Measurements from ENCODE around the gene TPTE.
"Not testable (repeated sequence)": the region's sequence is repeated elsewhere in the genome, so short reads cannot be mapped to it uniquely, and the experiment has no call there.

The TPTE gene

DNA sequence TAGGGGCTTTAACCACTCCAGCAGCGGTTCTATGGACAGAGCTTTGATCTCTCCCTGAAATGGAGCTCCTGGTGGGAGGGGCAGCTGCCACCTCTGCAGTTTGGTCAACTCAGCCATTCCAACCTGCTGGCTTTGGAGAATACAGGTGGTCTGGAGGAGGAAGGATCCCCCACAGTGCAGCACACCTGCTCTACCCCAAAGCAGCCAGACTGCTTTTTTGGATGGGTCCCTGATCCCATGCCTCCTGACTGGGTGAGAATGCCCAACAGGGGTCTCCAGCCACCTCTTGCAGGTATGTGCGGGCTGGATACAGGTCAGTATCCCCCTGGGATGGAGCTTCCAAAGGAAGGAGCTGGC lies 53.9 kb downstream of the TPTE start:
- DNase-seq (ENCODE audit: insufficient read length, low spot score) (no peak), FAIRE-seq (no peak)
- TF ChIP-seq, protein P1, sequence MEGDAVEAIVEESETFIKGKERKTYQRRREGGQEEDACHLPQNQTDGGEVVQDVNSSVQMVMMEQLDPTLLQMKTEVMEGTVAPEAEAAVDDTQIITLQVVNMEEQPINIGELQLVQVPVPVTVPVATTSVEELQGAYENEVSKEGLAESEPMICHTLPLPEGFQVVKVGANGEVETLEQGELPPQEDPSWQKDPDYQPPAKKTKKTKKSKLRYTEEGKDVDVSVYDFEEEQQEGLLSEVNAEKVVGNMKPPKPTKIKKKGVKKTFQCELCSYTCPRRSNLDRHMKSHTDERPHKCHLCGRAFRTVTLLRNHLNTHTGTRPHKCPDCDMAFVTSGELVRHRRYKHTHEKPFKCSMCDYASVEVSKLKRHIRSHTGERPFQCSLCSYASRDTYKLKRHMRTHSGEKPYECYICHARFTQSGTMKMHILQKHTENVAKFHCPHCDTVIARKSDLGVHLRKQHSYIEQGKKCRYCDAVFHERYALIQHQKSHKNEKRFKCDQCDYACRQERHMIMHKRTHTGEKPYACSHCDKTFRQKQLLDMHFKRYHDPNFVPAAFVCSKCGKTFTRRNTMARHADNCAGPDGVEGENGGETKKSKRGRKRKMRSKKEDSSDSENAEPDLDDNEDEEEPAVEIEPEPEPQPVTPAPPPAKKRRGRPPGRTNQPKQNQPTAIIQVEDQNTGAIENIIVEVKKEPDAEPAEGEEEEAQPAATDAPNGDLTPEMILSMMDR (IDR thresholded peaks at IDR 0.05; ENCODE audit: insufficient read depth, missing control alignments) = no peak

DNA sequence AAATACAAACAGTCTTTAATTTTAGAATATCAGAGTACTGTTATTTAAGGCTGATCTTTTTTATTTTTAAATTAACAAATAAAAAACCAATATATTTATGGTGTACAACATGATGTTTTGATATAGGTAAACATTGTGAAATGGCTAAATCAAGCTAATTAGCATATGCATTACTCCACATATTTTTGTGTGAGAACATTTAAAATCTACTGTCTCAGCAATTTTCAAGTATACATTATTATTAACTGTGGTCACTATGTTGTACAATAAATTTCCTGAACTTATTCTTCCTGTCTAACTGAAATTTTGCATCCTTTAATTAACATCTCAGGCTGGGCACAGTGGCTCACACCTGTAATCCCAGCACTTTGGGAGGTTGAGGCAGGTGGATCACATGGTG lies 57.5 kb downstream of the TPTE start:
- DNase-seq (ENCODE audit: insufficient read length, low spot score); FAIRE-seq: not testable (repeated sequence)

DNA sequence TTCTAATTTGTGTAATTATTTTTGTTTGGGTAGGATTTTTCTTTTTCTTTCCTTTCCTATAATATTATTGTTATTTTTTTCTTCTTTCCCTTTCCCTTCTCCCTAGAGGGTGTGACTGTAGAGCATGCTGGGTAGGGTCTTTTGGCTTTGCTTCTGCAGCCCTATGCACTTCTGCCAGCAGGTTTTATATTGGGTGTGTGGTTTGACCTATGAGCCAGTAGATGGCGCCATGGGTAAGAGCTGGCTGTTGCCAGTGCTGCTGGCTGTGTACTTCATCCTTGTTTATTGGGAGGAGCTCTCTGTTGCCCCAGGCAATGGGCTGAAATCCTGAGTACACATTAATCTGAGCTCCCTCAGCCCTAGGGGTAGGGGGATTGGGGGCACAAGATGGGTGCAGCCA lies 67.7 kb downstream of the TPTE start:
- not testable (repeated sequence) for FAIRE-seq; DNase-seq (ENCODE audit: insufficient read length, low spot score)

DNA sequence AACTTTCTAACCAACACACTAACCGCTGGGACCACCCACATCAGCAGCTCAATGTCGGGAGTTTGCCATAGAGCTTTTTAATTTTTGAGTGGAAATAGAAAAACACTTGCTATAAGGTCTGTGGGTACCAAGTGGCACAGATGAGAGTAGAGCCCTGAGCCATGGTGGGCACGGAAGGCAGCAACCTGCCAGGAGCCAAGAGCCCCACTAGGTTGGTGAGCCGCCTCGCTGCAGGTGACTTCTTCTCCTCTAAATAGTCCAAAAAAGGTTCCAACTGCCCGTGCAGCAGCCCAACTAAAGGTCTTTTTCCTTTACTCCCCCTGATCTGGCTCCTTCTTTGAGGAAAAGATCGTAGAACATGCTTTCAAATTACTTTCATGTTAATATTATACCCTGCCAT lies 85.7 kb downstream of the TPTE start:
- not testable (repeated sequence) for DNase-seq (ENCODE audit: insufficient read length, low spot score); FAIRE-seq

DNA sequence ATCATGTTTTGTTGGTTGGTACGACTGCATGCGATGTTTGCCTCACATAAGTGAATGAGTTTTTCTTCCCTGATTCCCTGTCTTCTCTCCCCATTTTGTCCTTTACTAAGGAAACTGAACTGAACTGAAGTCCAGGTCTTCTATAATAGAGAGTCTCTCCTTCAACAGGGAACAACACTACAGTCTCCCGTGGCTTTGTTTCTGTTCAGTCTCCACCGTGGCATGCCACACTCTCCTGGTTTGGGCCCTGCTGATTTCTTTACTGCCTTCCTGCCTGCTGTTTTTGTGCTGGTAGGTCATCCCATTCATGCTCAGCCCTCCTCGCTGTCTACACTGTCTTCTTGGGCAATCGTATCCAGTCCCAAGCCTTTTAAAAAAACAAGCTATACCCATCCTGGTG lies 92.9 kb downstream of the TPTE start:
- not testable (repeated sequence) for DNase-seq (ENCODE audit: insufficient read length, low spot score); FAIRE-seq

DNA sequence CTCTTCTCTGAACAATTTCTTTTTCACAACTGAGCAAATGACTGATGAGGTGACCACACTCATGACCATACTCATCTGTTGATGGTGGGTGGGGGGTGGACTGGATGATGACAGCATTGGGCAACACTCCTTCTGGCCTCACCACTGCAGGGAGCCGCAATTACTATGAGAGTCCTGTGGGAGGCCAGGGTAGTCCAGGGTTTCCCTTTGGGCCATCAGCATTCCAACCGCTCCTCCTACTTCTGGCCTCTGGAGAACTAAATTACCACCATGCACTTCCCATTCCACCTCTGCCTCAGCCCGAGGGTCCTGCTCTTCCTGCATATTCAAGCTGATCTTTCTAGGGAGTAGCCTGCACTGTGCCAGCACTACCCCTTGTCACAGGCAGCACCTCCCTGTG lies 94.7 kb downstream of the TPTE start:
- DNase-seq (ENCODE audit: insufficient read length, low spot score); FAIRE-seq: not testable (repeated sequence)

DNA sequence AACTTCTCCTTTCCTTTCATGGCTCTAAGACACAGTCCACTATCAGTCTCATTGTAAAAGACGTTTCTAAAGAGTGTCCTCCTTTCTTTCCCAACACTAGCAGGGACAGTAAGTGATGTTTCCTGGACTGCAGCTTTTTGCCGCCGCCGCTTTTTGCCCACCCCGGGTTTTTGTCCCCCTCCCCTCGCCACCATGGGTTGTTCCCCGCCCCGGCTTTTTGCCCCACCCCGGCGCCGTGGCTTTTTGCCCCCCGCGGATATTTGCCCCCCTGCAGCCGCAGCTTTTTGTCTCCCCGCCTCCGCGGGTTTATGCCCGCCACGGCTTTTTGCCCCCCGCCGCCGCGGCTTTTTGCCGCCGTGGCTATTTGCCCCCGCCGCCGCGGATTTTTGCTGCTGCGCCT lies 95.2 kb downstream of the TPTE start:
- TF ChIP-seq, protein P1 (IDR thresholded peaks at IDR 0.05; ENCODE audit: insufficient read depth, missing control alignments) = no peak
- FAIRE-seq (no peak), DNase-seq (ENCODE audit: insufficient read length, low spot score) (no peak)

DNA sequence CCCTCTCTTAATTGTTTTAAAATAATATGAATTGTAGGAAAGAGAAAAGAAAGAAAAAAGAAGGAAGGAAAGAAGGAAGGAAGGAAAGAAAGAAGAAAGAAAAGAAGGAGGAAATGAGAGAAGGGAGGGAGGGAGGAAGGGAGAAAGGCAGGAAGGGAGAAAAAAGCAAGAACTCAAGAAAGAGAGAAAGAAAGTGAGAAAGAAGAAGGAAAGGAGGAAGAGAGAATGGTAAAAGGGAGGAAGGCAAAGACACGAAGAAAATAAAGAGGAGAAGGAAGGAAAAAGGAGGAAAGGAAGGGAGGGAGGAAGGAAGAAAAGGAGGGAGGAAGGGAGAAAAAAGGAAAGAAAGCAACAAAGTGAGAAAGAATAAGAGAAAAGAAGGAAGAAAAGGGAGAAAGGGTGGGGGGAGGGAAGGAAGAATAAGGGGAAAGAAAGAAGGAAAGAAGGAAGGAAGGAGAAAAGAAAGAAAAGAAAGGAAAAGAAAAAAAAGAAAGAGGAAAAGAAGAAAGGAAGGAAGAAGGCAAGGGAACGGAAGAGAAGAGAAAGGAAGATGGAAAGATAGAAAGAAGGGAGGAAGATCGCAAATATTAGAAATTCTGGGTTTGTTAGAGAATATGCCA lies 95.9 kb downstream of the TPTE start:
- not testable (repeated sequence) for DNase-seq (ENCODE audit: insufficient read length, low spot score); FAIRE-seq

DNA sequence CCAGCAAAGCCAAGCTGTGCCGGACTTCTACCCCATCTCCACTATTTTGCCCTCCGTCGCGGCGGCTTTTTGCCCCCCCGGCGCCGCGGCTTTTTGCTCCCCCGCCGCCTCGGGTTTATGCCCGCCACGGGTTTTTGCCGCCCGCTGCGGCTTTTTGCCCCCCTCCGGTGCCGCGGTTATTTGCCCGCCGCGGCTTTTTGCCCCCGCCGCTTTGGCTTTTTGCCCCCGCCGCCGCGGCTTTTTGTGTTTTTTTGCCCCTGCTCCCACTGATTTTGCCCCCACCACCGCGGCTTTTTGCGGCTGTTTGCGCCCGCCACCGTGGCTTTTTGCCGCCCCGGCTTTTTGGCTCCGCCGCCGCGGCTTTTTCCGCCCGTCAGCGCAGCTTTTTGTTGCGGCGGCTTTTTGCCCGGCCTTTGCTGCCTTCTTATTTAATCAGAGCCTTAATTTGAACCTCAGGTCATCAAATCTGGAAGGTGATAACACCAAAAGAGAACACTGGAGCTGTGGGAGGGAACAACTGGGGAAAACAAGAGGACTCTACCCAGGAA lies 106.0 kb downstream of the TPTE start:
- DNase-seq (ENCODE audit: insufficient read length, low spot score) = no peak
- FAIRE-seq = no peak

DNA sequence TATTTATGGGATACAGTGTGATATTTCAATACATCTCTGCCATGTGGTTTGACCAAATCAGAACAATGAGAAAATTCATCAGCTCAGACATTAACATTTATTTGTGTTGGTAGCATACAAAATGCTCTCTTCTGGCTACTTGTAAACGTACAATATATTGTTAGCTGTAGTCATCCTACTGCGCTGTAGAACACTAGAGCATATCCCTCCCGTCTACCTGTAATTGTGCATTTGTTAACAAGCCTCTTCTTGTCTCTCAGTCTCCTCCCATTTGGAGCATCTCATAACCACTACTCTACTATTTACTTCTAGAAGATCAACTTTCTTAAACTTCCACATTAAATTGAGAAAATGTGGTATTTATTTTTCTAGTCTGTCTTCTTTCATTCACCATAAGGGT lies 107.9 kb downstream of the TPTE start:
- not testable (repeated sequence) for DNase-seq (ENCODE audit: insufficient read length, low spot score); FAIRE-seq

More for the DNA sequence above, 106.0 kb downstream of the TPTE start:
- TF ChIP-seq, protein P1 (IDR thresholded peaks at IDR 0.05; ENCODE audit: insufficient read depth, missing control alignments) = no peak

DNA sequence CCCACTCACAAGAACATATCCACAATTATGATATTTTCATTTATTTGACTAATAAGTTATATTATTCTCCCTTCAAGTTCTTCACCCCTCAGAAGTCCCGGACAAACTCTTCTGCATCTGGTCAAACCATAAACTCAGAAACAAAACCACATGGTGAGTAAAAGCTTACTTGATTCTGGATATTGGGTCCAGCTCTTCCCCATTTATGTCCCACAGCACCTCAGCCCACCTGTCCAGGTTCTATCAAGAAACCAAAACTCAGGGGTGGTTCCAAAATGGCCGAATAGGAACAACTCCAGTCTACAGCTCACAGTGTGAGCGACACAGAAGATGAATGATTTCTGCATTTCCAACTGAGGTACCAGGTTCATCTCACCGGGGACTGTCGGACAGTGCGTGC lies 109.4 kb downstream of the TPTE start:
- FAIRE-seq; DNase-seq (ENCODE audit: insufficient read length, low spot score): not testable (repeated sequence)

DNA sequence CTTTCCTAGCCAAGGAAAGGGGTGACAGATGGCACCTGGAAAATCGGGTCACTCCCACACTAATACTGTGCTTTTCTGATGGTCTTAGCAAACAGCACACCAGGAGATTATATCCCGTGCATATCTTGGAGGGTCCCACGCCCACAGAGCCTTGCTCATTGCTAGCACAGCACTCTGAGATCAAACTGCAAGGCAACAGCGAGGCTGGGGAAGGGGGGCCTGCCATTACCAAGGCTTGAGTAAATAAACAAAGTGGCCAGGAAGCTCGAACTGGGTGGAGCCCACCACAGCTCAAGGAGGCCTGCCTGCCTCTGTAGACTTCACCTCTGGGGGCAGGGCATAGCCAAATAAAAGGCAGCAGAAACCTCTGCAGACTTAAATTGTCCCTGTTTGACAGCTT lies 109.9 kb downstream of the TPTE start:
- not testable (repeated sequence) for FAIRE-seq; DNase-seq (ENCODE audit: insufficient read length, low spot score)

DNA sequence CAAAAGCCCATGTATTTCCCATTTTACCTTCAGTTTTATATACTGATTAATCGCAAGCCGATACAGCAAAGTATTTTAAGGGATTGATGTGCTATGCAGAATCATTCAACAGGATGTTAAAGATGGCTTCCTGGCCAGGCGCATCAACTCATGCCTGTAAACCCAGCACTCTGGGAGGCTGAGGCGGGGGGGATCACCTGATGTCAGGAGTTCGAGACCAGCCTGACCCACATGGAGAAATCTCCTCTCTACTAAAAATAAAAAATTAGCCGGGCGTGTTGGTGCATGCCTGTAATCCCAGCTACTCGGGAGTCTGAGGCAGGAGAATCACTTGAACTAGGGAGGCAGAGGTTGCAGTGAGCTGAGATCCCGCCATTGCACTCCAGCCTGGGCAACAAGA lies 116.8 kb downstream of the TPTE start:
- DNase-seq (ENCODE audit: insufficient read length, low spot score); FAIRE-seq: not testable (repeated sequence)

Measured in D721Med (cell line).